Kidney (tissue), 14 donors: Measurements from ENCODE around the gene AR. TPM values are rescaled to one million over a fixed set of nuclear protein-coding genes. Genes with fewer than 3 reads are reported as not detected.

Source experiments
- DNase-seq, 5 donors: peaks; one replicate each; pipeline ENCODE4 v3.0.0-alpha.2; 2013 to 2020
- FAIRE-seq: peaks from 2 replicates; lab custom pipeline; 2012; peaks lifted over from hg19 to GRCh38; lab: Jason Lieb, UNC
- H3K27ac ChIP-seq, 2 donors: one replicate each; pipeline ENCODE4 v1.7.0; 2013; ENCODE audit warnings: low read depth in 2 of 2, low read length in 2 of 2, inconsistent platforms in 1 of 2
- H3K27me3 ChIP-seq: one replicate; pipeline ENCODE4 v1.7.1; 2013; ENCODE audit warnings: low read length, inconsistent platforms; ENCODE audit not compliant: control insufficient read depth, insufficient read depth
- H3K36me3 ChIP-seq, 3 donors: one replicate each; pipeline versions ENCODE4 v1.7.0 to v1.7.1; 2013; ENCODE audit warnings: low read length in 3 of 3, control low read depth in 1 of 3, inconsistent platforms in 1 of 3; ENCODE audit not compliant: insufficient read depth in 3 of 3, control insufficient read depth in 2 of 3
- H3K4me1 ChIP-seq, 3 donors: one replicate each; pipeline versions ENCODE4 v1.7.0 to v1.7.1; 2013; ENCODE audit warnings: low read length in 3 of 3, inconsistent platforms in 1 of 3, low read depth in 1 of 3; ENCODE audit not compliant: control insufficient read depth in 2 of 3, insufficient read depth in 2 of 3
- H3K4me3 ChIP-seq, 3 donors: one replicate each; pipeline versions ENCODE4 v1.7.0 to v1.8.1; 2013; ENCODE audit warnings: low read length in 3 of 3, control low read depth in 1 of 3, inconsistent platforms in 1 of 3
- H3K9ac ChIP-seq, 3 donors: one replicate each; pipeline versions ENCODE4 v1.7.0 to v1.7.1; 2013; ENCODE audit warnings: low read length in 3 of 3, control low read depth in 1 of 3, inconsistent platforms in 1 of 3
- H3K9me3 ChIP-seq, 3 donors: one replicate each; pipeline versions ENCODE4 v1.7.0 to v1.7.1; 2013; ENCODE audit warnings: low read length in 3 of 3, control low read depth in 1 of 3, inconsistent platforms in 1 of 3; ENCODE audit not compliant: control insufficient read depth in 2 of 3, insufficient read depth in 1 of 3
- intact Hi-C: fragments of 100-400 bp; cut with DNase I; formaldehyde crosslinking; loops from one replicate; pipeline ENCODE4 v1.11.1; 2022
- polyA plus RNA-seq: library from polyadenylated mRNA; stranded (reverse); fragments of 350-450 nt; fragmentation: Illumina TruSeq; extraction: RNeasy Lipid Tissue Mini Kit (QIAGEN cat#74804); gene quantifications from one replicate; pipeline ENCODE4 v1.2.3, GENCODE V29; 2014; ENCODE audit warnings: low read depth, low replicate concordance; ENCODE audit not compliant: insufficient read depth
- total RNA-seq: library from RNA; stranded (reverse); fragmentation: NEBNext Ultra II Directional; extraction: Animal tissue kit (Norgen Biotek cat#: 25700); gene quantifications from one replicate; pipeline ENCODE4 v1.2.1, GENCODE V29; 2021
- TF ChIP-seq, protein P1 (sequence below): IDR thresholded peaks from 3 replicates; pipeline ENCODE4 v1.5.1; 2012; ENCODE audit warnings: mild to moderate bottlenecking, moderate library complexity, borderline replicate concordance; ENCODE audit not compliant: insufficient read depth; ENCODE audit errors: extremely low read depth
- donor health status: control.
- donor health status: control.
- donor health status: control.
- donor health status: control.
- donor health status: control.
- donor health status: DM: yes; HTN: yes; CAD: no.
- donor health status: Normal renal cell carcinoma (clear cell type).

AR gene
- total and polyA plus RNA-seq, 2 donors from 2014 or later, result 1.6 to 13.6 TPM

GRCh38 chrX:67558267-67558666 is 14.4 kb downstream of the AR start:
- H3K4me1 ChIP-seq, result no peaks in the 10 kb centered on the region
- intact Hi-C loops, result no loop called here
- H3K9ac ChIP-seq, result no peak overlapping the region
- H3K27ac ChIP-seq, result no peak overlapping the region
- H3K27me3 ChIP-seq, result no peaks in the 10 kb centered on the region
- H3K9me3 ChIP-seq, result no peaks in the 10 kb centered on the region
- FAIRE-seq, result no peak
- H3K4me3 ChIP-seq, result no peak overlapping the region
- no peaks in the 10 kb centered on the region for H3K36me3 ChIP-seq
- TF ChIP-seq, protein P1, sequence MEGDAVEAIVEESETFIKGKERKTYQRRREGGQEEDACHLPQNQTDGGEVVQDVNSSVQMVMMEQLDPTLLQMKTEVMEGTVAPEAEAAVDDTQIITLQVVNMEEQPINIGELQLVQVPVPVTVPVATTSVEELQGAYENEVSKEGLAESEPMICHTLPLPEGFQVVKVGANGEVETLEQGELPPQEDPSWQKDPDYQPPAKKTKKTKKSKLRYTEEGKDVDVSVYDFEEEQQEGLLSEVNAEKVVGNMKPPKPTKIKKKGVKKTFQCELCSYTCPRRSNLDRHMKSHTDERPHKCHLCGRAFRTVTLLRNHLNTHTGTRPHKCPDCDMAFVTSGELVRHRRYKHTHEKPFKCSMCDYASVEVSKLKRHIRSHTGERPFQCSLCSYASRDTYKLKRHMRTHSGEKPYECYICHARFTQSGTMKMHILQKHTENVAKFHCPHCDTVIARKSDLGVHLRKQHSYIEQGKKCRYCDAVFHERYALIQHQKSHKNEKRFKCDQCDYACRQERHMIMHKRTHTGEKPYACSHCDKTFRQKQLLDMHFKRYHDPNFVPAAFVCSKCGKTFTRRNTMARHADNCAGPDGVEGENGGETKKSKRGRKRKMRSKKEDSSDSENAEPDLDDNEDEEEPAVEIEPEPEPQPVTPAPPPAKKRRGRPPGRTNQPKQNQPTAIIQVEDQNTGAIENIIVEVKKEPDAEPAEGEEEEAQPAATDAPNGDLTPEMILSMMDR, result no peak
- no peak for DNase-seq

- Histone ChIP-seq H3K4me1 (no peaks in the 10 kb centered on the region), H3K27ac (no peak overlapping the region), H3K36me3 (no peaks in the 10 kb centered on the region), H3K9ac (no peak overlapping the region), H3K27me3 (no peaks in the 10 kb centered on the region), H3K4me3 (no peak overlapping the region), H3K9me3 (no peaks in the 10 kb centered on the region)
- DNase-seq (no peak), FAIRE-seq (no peak)
- TF ChIP-seq, protein P1, result no peak
- intact Hi-C loops, result no loop called here
Measured at GRCh38 chrX:67563469-67564448, 19.9 kb downstream of the AR start.

- intact Hi-C loops, result no loop called here
- Histone ChIP-seq H3K9ac (no peak overlapping the region), H3K27me3 (no peaks in the 10 kb centered on the region), H3K9me3 (no peaks in the 10 kb centered on the region), H3K36me3 (no peaks in the 10 kb centered on the region), H3K4me3 (no peak overlapping the region), H3K27ac (no peak overlapping the region), H3K4me1 (no peaks in the 10 kb centered on the region)
- DNase-seq (no peak), FAIRE-seq (no peak)
- TF ChIP-seq, protein P1, result no peak
Measured at GRCh38 chrX:67564475-67564874, 20.7 kb downstream of the AR start.
